GM21717 (cell line): ENCODE measurements around the gene SNAP91.
"Not testable (repeated sequence)": the region's sequence is repeated elsewhere in the genome, so short reads cannot be mapped to it uniquely, and the experiment has no call there.

ENCODE experiments used
- ATAC-seq: cut with Tn5 transposase; IDR thresholded peaks from one replicate; pipeline ENCODE4 v1.9.1; 2021; ENCODE audit warnings: mild to moderate bottlenecking, moderate library complexity; ENCODE audit not compliant: unreplicated experiment

The SNAP91 gene

GRCh38 chr6:83633149-83633548 lies 75.8 kb downstream of the SNAP91 start:
- ATAC-seq = no peak

GRCh38 chr6:83629908-83630307 lies 79.0 kb downstream of the SNAP91 start:
- not testable (repeated sequence) for ATAC-seq

- ATAC-seq = peak; percentile 55
Observed at GRCh38 chr6:83615025-83615999, 93.6 kb downstream of the SNAP91 start.

GRCh38 chr6:83613378-83613777 lies 95.5 kb downstream of the SNAP91 start:
- no peak for ATAC-seq

GRCh38 chr6:83609248-83609647 lies 99.7 kb downstream of the SNAP91 start:
- no peak for ATAC-seq

- no peak for ATAC-seq
Observed at GRCh38 chr6:83605517-83605916, 103.4 kb downstream of the SNAP91 start.

GRCh38 chr6:83603551-83603950 lies 105.3 kb downstream of the SNAP91 start:
- no peak for ATAC-seq

GRCh38 chr6:83601119-83601518 lies 107.8 kb downstream of the SNAP91 start:
- no peak for ATAC-seq

GRCh38 chr6:83600459-83600858 lies 108.4 kb downstream of the SNAP91 start:
- ATAC-seq = no peak

GRCh38 chr6:83597511-83597910 lies 111.4 kb downstream of the SNAP91 start:
- no peak for ATAC-seq

GRCh38 chr6:83597051-83597450 lies 111.8 kb downstream of the SNAP91 start:
- ATAC-seq = no peak

- no peak for ATAC-seq
Observed at GRCh38 chr6:83594941-83595340, 114.0 kb downstream of the SNAP91 start.

GRCh38 chr6:83593395-83593785 lies 115.5 kb downstream of the SNAP91 start:
- ATAC-seq = no peak

GRCh38 chr6:83592770-83593394 lies 116.0 kb downstream of the SNAP91 start:
- peak; percentile 95 for ATAC-seq

- ATAC-seq = no peak
Observed at GRCh38 chr6:83590416-83590815, 118.5 kb downstream of the SNAP91 start.

GRCh38 chr6:83589076-83589475 lies 119.8 kb downstream of the SNAP91 start:
- no peak for ATAC-seq

- no peak for ATAC-seq
Observed at GRCh38 chr6:83578057-83578456, 130.8 kb downstream of the SNAP91 start.

- ATAC-seq = no peak
Observed at GRCh38 chr6:83574783-83575182, 134.1 kb downstream of the SNAP91 start.

- ATAC-seq = not testable (repeated sequence)
Observed at GRCh38 chr6:83571663-83572185, 137.2 kb downstream of the SNAP91 start.

- ATAC-seq = no peak
Observed at GRCh38 chr6:83558975-83559374, 149.9 kb downstream of the SNAP91 start.

GRCh38 chr6:83556871-83557270 lies 152.0 kb downstream of the SNAP91 start:
- no peak for ATAC-seq

GRCh38 chr6:83551748-83552147 lies 157.2 kb downstream of the SNAP91 start:
- not testable (repeated sequence) for ATAC-seq
